Upper lobe of right lung (tissue), 1 donor: ENCODE data around the gene FBP1. TPM values are rescaled to one million over a fixed set of nuclear protein-coding genes. Genes with fewer than 3 reads are reported as not detected.

Experiments used
- ATAC-seq: fragments of 200-7000 bp; cut with Tn5 transposase; one replicate; pipeline ENCODE4 v1.9.1; 2020; ENCODE audit warnings: mild to moderate bottlenecking, moderate library complexity
- DNase-seq: peaks from one replicate; pipeline ENCODE4 v3.0.0-alpha.2; 2020
- H3K27ac ChIP-seq: fragments of 200-600 bp; one replicate; pipeline ENCODE4 v1.8.0; 2022
- H3K27me3 ChIP-seq: fragments of 200-600 bp; one replicate; pipeline ENCODE4 v1.8.0; 2022; ENCODE audit warnings: mild to moderate bottlenecking
- H3K36me3 ChIP-seq: fragments of 200-600 bp; one replicate; pipeline ENCODE4 v1.8.0; 2022
- H3K4me1 ChIP-seq: fragments of 200-600 bp; one replicate; pipeline ENCODE4 v1.8.0; 2022
- H3K4me3 ChIP-seq: fragments of 200-600 bp; one replicate; pipeline ENCODE4 v1.8.0; 2022; ENCODE audit warnings: mild to moderate bottlenecking
- H3K9me3 ChIP-seq: fragments of 200-600 bp; one replicate; pipeline ENCODE4 v1.8.0; 2022
- intact Hi-C: fragments of 100-400 bp; cut with DNase I; formaldehyde crosslinking; loops from one replicate; pipeline ENCODE4 v1.11.0; 2022
- total RNA-seq: library from RNA; stranded (reverse); fragmentation: NEBNext Ultra II Directional; extraction: Animal tissue kit (Norgen Biotek cat#: 25700); gene quantifications from one replicate; pipeline ENCODE4 v1.2.1, GENCODE V29; 2021
- TF ChIP-seq, protein P1 (sequence below): fragments of 200-600 bp; IDR thresholded peaks from one replicate; pipeline ENCODE4 v1.8.0; 2022; ENCODE audit warnings: antibody characterized with exemption
- donor health status: DM: no; HTN: yes; CAD: no; lungs with severe emphysema.

FBP1 gene
- total RNA-seq, 1 donor from 2014 or later, result 357 TPM

DNA sequence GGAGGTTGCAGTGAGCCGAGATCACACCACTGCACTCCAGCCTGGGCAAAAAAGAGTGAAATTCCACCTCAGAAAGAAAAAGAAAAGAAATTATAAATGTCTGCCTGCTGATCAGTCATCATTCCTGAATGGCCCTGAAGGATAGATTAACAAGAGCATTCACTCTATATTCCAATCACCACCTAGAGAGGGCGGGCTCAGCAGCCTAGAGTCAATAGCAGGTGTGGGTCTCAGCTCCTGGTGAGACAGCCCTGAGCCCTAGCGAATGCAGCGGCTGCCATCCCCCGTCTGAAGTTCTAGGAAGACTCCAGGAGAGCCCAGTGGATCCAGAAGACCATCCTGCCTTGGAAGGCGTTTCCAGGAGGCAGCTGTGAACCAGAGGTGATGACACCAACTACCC is 12.0 kb downstream of the FBP1 start:
- no peak overlapping the region for H3K4me3 ChIP-seq
- ATAC-seq, result no peak
- H3K27ac ChIP-seq, result no peak overlapping the region
- H3K4me1 ChIP-seq, result peaks cover 25% of the 10 kb centered on the region
- no peaks in the 10 kb centered on the region for H3K36me3 ChIP-seq
- no peak for DNase-seq
- intact Hi-C loops, result no loop called here
- TF ChIP-seq, protein P1, sequence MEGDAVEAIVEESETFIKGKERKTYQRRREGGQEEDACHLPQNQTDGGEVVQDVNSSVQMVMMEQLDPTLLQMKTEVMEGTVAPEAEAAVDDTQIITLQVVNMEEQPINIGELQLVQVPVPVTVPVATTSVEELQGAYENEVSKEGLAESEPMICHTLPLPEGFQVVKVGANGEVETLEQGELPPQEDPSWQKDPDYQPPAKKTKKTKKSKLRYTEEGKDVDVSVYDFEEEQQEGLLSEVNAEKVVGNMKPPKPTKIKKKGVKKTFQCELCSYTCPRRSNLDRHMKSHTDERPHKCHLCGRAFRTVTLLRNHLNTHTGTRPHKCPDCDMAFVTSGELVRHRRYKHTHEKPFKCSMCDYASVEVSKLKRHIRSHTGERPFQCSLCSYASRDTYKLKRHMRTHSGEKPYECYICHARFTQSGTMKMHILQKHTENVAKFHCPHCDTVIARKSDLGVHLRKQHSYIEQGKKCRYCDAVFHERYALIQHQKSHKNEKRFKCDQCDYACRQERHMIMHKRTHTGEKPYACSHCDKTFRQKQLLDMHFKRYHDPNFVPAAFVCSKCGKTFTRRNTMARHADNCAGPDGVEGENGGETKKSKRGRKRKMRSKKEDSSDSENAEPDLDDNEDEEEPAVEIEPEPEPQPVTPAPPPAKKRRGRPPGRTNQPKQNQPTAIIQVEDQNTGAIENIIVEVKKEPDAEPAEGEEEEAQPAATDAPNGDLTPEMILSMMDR, result no peak
- H3K27me3 ChIP-seq, result no peaks in the 10 kb centered on the region
- no peaks in the 10 kb centered on the region for H3K9me3 ChIP-seq

DNA sequence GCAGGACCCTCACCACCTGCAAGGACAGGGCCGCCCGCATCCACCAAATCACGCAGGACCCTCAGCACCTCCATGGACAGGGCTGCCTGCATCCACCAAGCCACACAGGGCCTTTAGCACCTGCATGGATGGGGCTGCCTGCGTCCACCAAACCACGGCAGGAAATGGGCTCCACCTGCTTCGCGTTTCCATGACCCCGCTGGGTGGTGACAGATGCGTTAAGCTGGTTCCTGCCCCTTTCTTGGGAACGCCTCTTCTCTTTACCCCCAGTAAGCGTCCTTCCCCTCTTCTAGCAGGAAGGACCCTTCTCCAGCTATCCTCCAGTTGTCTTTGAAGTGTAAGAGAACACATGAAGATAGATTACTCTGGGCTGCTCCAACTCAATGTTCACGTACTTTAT is 13.5 kb downstream of the FBP1 start:
- ATAC-seq, result no peak
- H3K4me1 ChIP-seq, result peaks cover 10% of the 10 kb centered on the region
- no peak overlapping the region for H3K27ac ChIP-seq
- no peak overlapping the region for H3K4me3 ChIP-seq
- DNase-seq, result no peak
- intact Hi-C loops, result no loop called here
- TF ChIP-seq, protein P1, result no peak
- H3K9me3 ChIP-seq, result no peaks in the 10 kb centered on the region
- H3K27me3 ChIP-seq, result no peaks in the 10 kb centered on the region
- H3K36me3 ChIP-seq, result no peaks in the 10 kb centered on the region

DNA sequence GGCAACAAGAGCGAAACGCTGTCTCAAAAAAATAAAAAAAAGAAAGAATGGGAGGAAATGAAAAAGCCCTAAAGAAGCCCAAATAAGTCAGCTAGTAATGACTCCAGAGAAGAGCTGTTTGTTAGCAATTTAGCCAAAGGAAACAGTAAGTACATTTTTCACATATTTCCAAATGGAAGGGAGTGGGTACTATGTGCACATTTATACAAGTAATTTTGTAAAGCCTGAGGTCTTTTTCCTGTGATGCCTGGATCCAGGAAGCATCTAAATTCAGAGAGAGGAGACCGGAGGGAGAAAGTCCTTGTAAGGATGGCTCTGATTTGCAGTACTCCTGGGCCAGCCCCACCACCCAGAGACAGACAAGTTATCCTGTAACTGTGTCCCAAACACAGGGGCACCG is 14.7 kb downstream of the FBP1 start:
- Histone ChIP-seq H3K4me3 (no peak overlapping the region), H3K9me3 (no peaks in the 10 kb centered on the region), H3K27ac (peak overlapping the region; percentile 37), H3K36me3 (no peaks in the 10 kb centered on the region), H3K27me3 (no peaks in the 10 kb centered on the region), H3K4me1 (peaks cover 6% of the 10 kb centered on the region)
- no peak for DNase-seq
- intact Hi-C loops, result no loop called here
- TF ChIP-seq, protein P1, result no peak
- ATAC-seq, result no peak

DNA sequence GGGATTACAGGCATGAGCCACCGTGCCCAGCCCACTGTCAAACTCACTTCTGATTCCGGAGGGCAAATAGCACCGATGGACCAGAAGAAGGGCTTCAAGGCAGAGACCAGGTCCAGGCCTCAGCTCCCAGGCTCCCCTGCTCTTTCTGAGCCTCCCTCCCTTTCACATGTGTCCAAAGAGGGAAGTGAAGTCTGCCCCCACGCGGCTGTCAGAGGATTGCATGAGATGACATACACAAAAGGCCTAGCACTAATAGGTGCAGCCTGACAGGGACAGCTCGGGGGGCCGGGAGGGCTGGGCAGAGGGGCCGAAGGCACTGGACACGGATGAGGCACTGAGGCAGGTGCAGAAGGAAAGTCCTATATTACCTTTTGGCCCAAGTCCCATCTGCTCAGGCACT is 16.1 kb downstream of the FBP1 start:
- peak; percentile 73 for DNase-seq
- TF ChIP-seq, protein P1, result peak; percentile 29
- Histone ChIP-seq H3K9me3 (no peaks in the 10 kb centered on the region), H3K4me1 (peaks cover 6% of the 10 kb centered on the region), H3K27me3 (no peaks in the 10 kb centered on the region), H3K36me3 (peaks cover 12% of the 10 kb centered on the region), H3K27ac (peak overlapping the region; percentile 37), H3K4me3 (no peak overlapping the region)
- intact Hi-C loops, result no loop called here
- peak; percentile 80 for ATAC-seq

DNA sequence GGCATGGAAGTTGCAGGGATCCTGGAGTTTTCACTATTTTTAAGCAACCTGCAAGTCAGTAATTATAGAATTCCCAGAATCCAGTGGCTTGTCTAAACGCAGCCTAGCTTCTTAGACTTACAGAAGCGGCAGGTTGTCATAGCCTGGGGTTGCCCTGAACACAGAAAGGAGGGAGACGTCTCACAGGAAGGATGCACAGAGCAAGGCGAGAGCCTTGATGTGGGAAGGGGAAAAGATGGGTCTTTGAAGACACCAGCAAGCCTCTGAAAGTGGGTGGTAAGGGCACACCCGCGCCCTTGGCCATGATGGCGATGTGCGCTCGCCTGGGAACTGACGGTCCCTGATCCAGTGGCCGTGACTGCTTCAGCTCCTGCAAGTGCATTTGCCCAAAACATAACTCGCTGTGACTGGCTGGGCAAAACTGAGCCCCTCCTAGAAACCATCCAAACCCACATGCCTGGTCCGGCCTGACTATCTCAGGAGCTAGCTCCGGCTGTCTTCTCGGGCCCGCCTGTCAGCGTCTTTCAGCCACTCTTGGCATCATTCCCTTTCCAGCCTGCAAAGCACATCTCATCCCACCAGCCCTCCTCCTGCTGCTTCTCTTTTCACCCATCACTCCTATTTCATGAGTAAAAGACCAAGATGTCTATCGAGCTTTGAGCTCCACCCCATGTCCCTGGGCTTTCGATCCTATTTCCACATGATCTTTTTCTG is 17.1 kb downstream of the FBP1 start:
- intact Hi-C loops, result no loop called here
- ATAC-seq (no peak), DNase-seq (peak; percentile 52)
- peaks cover 6% of the 10 kb centered on the region for H3K4me1 ChIP-seq
- H3K9me3 ChIP-seq, result no peaks in the 10 kb centered on the region
- H3K27me3 ChIP-seq, result no peaks in the 10 kb centered on the region
- TF ChIP-seq, protein P1, result no peak
- H3K27ac ChIP-seq, result no peak overlapping the region
- H3K4me3 ChIP-seq, result no peak overlapping the region
- H3K36me3 ChIP-seq, result peaks cover 19% of the 10 kb centered on the region
